DOHH2 (cell line): ENCODE measurements around the gene PREX1.

Experiments
- CTCF ChIP-seq: fragments of 200-600 bp; sonication (generic); IDR thresholded peaks from one replicate; pipeline ENCODE4 v1.5.1; 2014; ENCODE audit warnings: antibody characterized with exemption, mild to moderate bottlenecking, low read depth, low read length; ENCODE audit not compliant: poor library complexity, severe bottlenecking
- EZH2phosphoT487 ChIP-seq: fragments of 200-600 bp; sonication (generic); IDR thresholded peaks from 2 replicates; pipeline ENCODE4 v1.6.1; 2017; ENCODE audit warnings: borderline replicate concordance, mild to moderate bottlenecking, antibody characterized with exemption, low read length, moderate library complexity, mixed read lengths

GRCh38 chr20:48864254-48864653 lies 36.5 kb upstream of the PREX1 start:
- no peak for TF ChIP-seq CTCF
- no peak for TF ChIP-seq EZH2phosphoT487
